Karpas-422 (cell line): ENCODE results near the gene RTTN. TPM values are rescaled to one million over a fixed set of nuclear protein-coding genes. Genes with fewer than 3 reads are reported as not detected.
A peak's percentile ranks its signal among the peaks of the same experiment; 100 is the strongest.

ENCODE experiments used
- DNase-seq: peaks from one replicate; pipeline ENCODE4 v3.0.0-alpha.2; 2015
- H2AFZ ChIP-seq: fragments of 200-600 bp; sonication (generic); 2 replicates; pipeline ENCODE4 v1.6.1; 2014; ENCODE audit warnings: antibody characterized with exemption, low read length, mixed read lengths
- H3K27ac ChIP-seq: fragments of 200-600 bp; sonication (generic); 2 replicates; pipeline ENCODE4 v1.5.1; 2014; ENCODE audit warnings: mild to moderate bottlenecking, low read length, moderate library complexity
- H3K27me3 ChIP-seq: fragments of 200-600 bp; sonication (generic); 2 replicates; pipeline ENCODE4 v1.6.1; 2014; ENCODE audit warnings: low read length, mixed read lengths
- H3K36me3 ChIP-seq: fragments of 200-600 bp; sonication (generic); 2 replicates; pipeline ENCODE4 v1.6.1; 2014; ENCODE audit warnings: low read length, mixed read lengths; ENCODE audit not compliant: insufficient read depth
- H3K4me1 ChIP-seq: fragments of 200-600 bp; sonication (generic); 2 replicates; pipeline ENCODE4 v1.6.1; 2014; ENCODE audit warnings: mild to moderate bottlenecking, low read length, mixed read lengths
- H3K4me2 ChIP-seq: fragments of 200-600 bp; sonication (generic); 2 replicates; pipeline ENCODE4 v1.6.1; 2014; ENCODE audit warnings: low read length, low read depth, mild to moderate bottlenecking; ENCODE audit not compliant: poor library complexity, severe bottlenecking
- H3K4me3 ChIP-seq: fragments of 200-600 bp; sonication (generic); 2 replicates; pipeline ENCODE4 v1.5.1; 2014; ENCODE audit warnings: mild to moderate bottlenecking, antibody characterized with exemption, low read length, mixed read lengths
- H3K79me2 ChIP-seq: fragments of 200-600 bp; sonication (generic); 2 replicates; pipeline ENCODE4 v1.6.1; 2014; ENCODE audit warnings: mild to moderate bottlenecking, low read length, mixed read lengths
- H3K9ac ChIP-seq: fragments of 200-600 bp; sonication (generic); 2 replicates; pipeline ENCODE4 v1.6.0; 2014; ENCODE audit warnings: low read length
- H3K9me2 ChIP-seq: fragments of 200-600 bp; sonication (generic), shearing (Covaris generic); replicated peaks from 2 replicates; pipeline ENCODE4 v1.6.0; 2014; ENCODE audit warnings: mild to moderate bottlenecking, low read length, moderate library complexity; ENCODE audit not compliant: insufficient read depth
- H3K9me3 ChIP-seq: fragments of 300-700, 200-600 bp; sonication (generic); 2 replicates; pipeline ENCODE4 v1.6.1; 2014; ENCODE audit warnings: low read length, mixed read lengths
- H4K20me1 ChIP-seq: fragments of 200-600 bp; sonication (generic); 2 replicates; pipeline ENCODE4 v1.6.1; 2014; ENCODE audit warnings: mild to moderate bottlenecking, antibody characterized with exemption, low read length, low read depth; ENCODE audit not compliant: insufficient read depth
- total RNA-seq: library from RNA; depleted of rRNA; stranded (reverse); fragments of >200 nt; shearing (Covaris generic); gene quantifications from 2 replicates; pipeline ENCODE4 v1.2.3, GENCODE V29; 2014; ENCODE audit warnings: low replicate concordance

The RTTN gene
- total RNA-seq, 1 experiment from 2014 or later, result 57.4 TPM

GRCh38 chr18:70221156-70221914 lies 15.8 kb upstream of the RTTN start:
- Histone ChIP-seq H3K9me2 (no peaks in the 10 kb centered on the region), H3K4me2 (no peak overlapping the region), H3K9ac (no peak overlapping the region), H3K79me2 (no peaks in the 10 kb centered on the region), H3K4me3 (no peak overlapping the region), H3K27me3 (no peaks in the 10 kb centered on the region), H3K36me3 (no peaks in the 10 kb centered on the region), H4K20me1 (no peaks in the 10 kb centered on the region), H3K9me3 (no peaks in the 10 kb centered on the region), H2AFZ (no peak overlapping the region), H3K4me1 (no peaks in the 10 kb centered on the region), H3K27ac (no peak overlapping the region)
- DNase-seq, result no peak

DNA sequence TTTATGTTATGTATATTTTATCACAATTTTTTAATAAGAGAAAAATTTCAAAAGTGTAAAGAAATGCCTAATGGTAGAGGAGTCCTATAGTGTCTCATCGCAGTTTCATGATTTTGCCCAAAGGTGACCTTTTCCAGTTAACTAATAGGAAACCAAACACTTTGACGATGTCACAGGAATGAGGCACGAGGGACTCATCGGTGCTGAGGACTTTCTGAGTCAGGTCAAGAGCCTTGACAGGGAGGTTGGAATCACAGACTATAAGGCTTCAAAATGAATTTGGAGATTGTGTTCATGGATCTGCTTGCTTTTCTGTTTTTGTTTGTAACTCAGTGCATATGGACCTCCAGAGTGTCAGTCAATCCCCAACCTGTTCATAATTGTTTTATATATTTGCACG lies 15.1 kb upstream of the RTTN start:
- no peaks in the 10 kb centered on the region for H3K9me2 ChIP-seq
- H3K4me3 ChIP-seq, result no peak overlapping the region
- no peaks in the 10 kb centered on the region for H4K20me1 ChIP-seq
- H3K9me3 ChIP-seq, result no peaks in the 10 kb centered on the region
- H3K79me2 ChIP-seq, result no peaks in the 10 kb centered on the region
- H2AFZ ChIP-seq, result no peak overlapping the region
- H3K27me3 ChIP-seq, result no peaks in the 10 kb centered on the region
- no peak for DNase-seq
- no peaks in the 10 kb centered on the region for H3K4me1 ChIP-seq
- H3K4me2 ChIP-seq, result no peak overlapping the region
- H3K27ac ChIP-seq, result no peak overlapping the region
- no peaks in the 10 kb centered on the region for H3K36me3 ChIP-seq
- H3K9ac ChIP-seq, result no peak overlapping the region

GRCh38 chr18:70219688-70220087 lies 14.2 kb upstream of the RTTN start:
- H3K36me3 ChIP-seq, result no peaks in the 10 kb centered on the region
- DNase-seq, result no peak
- no peaks in the 10 kb centered on the region for H3K9me2 ChIP-seq
- H3K79me2 ChIP-seq, result no peaks in the 10 kb centered on the region
- H3K27ac ChIP-seq, result no peak overlapping the region
- no peak overlapping the region for H3K4me3 ChIP-seq
- no peaks in the 10 kb centered on the region for H4K20me1 ChIP-seq
- no peaks in the 10 kb centered on the region for H3K9me3 ChIP-seq
- no peak overlapping the region for H3K4me2 ChIP-seq
- no peak overlapping the region for H3K9ac ChIP-seq
- H3K4me1 ChIP-seq, result no peaks in the 10 kb centered on the region
- no peak overlapping the region for H2AFZ ChIP-seq
- no peaks in the 10 kb centered on the region for H3K27me3 ChIP-seq

GRCh38 chr18:70216788-70217187 lies 11.3 kb upstream of the RTTN start:
- no peaks in the 10 kb centered on the region for H3K9me3 ChIP-seq
- H3K36me3 ChIP-seq, result no peaks in the 10 kb centered on the region

DNA sequence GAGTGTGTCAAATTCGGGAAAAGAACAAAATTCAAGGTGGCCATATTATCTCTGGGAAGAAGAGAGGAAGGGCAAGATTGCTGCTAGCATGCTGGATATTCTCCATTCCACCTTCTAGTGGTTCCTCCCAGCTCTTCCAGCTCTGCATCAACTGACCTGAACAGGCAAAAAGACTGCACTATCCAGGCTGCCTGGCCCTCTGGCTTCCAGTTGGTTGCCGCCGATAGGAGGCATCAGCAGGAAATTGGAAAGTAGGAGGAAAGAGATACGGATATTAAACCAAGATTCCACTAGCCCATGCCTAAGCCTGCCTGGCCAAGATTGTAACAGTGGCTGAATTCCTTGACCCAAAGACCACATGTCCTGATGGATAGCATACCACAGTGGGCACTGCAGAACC lies 1.7 kb upstream of the RTTN start:
- Histone ChIP-seq H3K79me2 (peaks cover 31% of the 10 kb centered on the region), H3K27me3 (no peaks in the 10 kb centered on the region), H3K36me3 (peaks cover 2% of the 10 kb centered on the region; the same call in 1 of the 2 replicates), H4K20me1 (no peaks in the 10 kb centered on the region), H3K4me3 (no peak overlapping the region), H3K4me1 (peaks cover 23% of the 10 kb centered on the region), H2AFZ (peak overlapping the region; percentile 90), H3K9ac (no peak overlapping the region), H3K9me3 (no peaks in the 10 kb centered on the region), H3K27ac (no peak overlapping the region), H3K9me2 (no peaks in the 10 kb centered on the region; the same call in 1 of the 2 replicates), H3K4me2 (peak overlapping the region; percentile 82)
- no peak for DNase-seq

More at GRCh38 chr18:70216788-70217187, 11.3 kb upstream of the RTTN start:
- H3K4me1 ChIP-seq, result no peaks in the 10 kb centered on the region
- no peak overlapping the region for H3K4me2 ChIP-seq
- no peak overlapping the region for H3K4me3 ChIP-seq
- no peaks in the 10 kb centered on the region for H3K9me2 ChIP-seq
- no peak overlapping the region for H2AFZ ChIP-seq
- H3K79me2 ChIP-seq, result no peaks in the 10 kb centered on the region
- H4K20me1 ChIP-seq, result no peaks in the 10 kb centered on the region
- H3K27me3 ChIP-seq, result no peaks in the 10 kb centered on the region
- no peak overlapping the region for H3K9ac ChIP-seq
- H3K27ac ChIP-seq, result no peak overlapping the region
- no peak for DNase-seq

DNA sequence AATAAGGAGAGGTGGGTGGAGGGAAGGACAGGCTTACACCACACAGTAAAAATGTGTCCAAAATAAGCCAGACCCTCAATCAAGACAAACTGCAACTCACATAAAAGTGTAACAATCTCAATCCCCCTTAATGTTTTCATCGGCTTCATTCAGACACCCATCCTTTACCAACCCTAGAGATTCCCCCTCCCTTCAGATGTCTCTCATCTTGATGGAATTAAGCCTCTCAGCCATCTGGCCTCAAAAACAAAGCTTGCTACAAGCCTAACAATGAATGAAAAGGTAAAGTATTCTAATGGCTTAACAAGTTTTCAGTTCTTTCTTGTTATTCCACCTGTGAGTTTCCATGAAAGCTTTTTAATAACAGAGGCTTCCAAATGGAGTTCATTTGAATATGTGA lies 5.2 kb downstream of the RTTN start:
- Histone ChIP-seq H3K27me3 (no peaks in the 10 kb centered on the region), H3K4me2 (no peak overlapping the region), H3K9me3 (no peaks in the 10 kb centered on the region), H3K4me1 (peaks cover 13% of the 10 kb centered on the region), H3K36me3 (peaks cover 36% of the 10 kb centered on the region; the same call in 1 of the 2 replicates), H3K4me3 (no peak overlapping the region), H3K79me2 (peaks cover 33% of the 10 kb centered on the region), H3K9me2 (no peaks in the 10 kb centered on the region), H2AFZ (no peak overlapping the region), H3K9ac (no peak overlapping the region), H3K27ac (no peak overlapping the region), H4K20me1 (no peaks in the 10 kb centered on the region)
- DNase-seq, result no peak

DNA sequence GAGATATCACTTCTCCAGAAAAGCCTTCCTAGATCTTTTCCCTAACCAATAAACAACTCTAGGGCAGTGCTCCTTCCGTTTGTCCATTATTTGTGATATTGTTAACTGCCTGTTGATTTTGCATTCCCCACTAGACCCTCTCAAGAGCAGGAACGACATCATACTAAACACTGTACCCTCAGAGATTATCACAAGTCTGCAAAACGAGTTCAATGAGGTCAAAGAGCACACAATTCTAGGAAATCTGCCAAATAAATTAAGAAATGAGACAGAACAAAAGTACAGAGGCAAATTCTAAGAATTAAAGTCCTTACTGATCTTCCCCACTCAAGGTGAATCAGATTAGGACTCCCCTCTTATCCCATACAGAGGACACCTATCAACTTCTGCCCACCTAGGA lies 7.6 kb downstream of the RTTN start:
- H3K9me3 ChIP-seq, result no peaks in the 10 kb centered on the region
- no peak overlapping the region for H2AFZ ChIP-seq
- peaks cover 48% of the 10 kb centered on the region; the same call in 1 of the 2 replicates for H3K36me3 ChIP-seq
- no peaks in the 10 kb centered on the region for H3K4me1 ChIP-seq
- H4K20me1 ChIP-seq, result no peaks in the 10 kb centered on the region
- DNase-seq, result no peak
- no peak overlapping the region for H3K9ac ChIP-seq
- no peaks in the 10 kb centered on the region for H3K27me3 ChIP-seq
- no peak overlapping the region for H3K4me3 ChIP-seq
- H3K9me2 ChIP-seq, result no peaks in the 10 kb centered on the region
- H3K4me2 ChIP-seq, result no peak overlapping the region
- no peak overlapping the region for H3K27ac ChIP-seq
- peaks cover 10% of the 10 kb centered on the region for H3K79me2 ChIP-seq

DNA sequence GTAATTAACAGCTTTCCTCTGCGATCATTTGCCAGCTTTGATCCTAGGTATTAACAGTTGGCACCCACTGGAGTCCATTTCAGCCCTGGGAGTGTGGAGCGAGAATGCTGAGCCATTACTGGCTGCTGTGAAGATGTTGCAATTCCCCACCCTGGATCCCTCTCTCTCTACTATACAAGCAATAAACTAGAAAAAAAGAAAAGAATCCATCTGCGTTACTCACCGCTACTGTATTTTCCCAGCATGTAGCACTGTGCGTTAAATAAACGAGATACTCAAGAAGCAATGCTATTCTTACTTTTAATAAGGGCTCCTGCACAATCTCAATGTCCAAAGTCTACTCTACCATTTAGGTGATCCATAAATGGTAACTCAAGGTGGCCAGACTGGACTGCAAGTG lies 8.5 kb downstream of the RTTN start:
- Histone ChIP-seq H3K4me2 (no peak overlapping the region), H3K27me3 (no peaks in the 10 kb centered on the region), H3K9me3 (no peaks in the 10 kb centered on the region), H3K9me2 (no peaks in the 10 kb centered on the region), H3K4me3 (no peak overlapping the region), H3K36me3 (peaks cover 52% of the 10 kb centered on the region; the same call in 1 of the 2 replicates), H2AFZ (no peak overlapping the region), H4K20me1 (no peaks in the 10 kb centered on the region), H3K79me2 (0 out of 2 replicates have a peak, but pooled peaks cover 3% of the 10 kb centered on the region), H3K4me1 (no peaks in the 10 kb centered on the region), H3K9ac (no peak overlapping the region), H3K27ac (no peak overlapping the region)
- DNase-seq, result no peak
